ENCODE results near the gene SNAPC2.

Gene SNAPC2

DNA sequence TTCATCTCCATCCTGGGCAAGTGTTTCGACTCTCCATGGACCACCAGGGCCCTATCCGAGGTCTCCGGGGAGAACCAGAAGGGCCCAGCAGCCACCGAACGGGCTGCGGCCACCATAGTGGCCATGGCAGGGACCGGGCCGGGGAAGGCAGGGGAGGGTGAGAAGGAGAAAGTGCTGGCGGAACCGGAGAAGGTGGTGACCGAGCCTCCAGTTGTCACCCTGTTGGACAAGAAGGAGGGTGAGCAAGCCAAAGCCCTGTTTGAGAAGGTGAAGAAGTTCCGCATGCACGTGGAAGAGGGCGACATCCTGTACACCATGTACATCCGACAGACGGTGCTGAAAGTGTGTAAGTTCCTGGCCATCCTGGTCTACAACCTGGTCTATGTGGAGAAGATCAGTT lies 21.2 kb upstream of the SNAPC2 start:
- no peaks in the 10 kb centered on the region for H3K9me3 ChIP-seq (replicated peaks; ENCODE audit: insufficient read depth, low read length)
- H3K27ac ChIP-seq (ENCODE audit: low read length): no peak overlapping the region
- H3K27me3 ChIP-seq (replicated peaks; ENCODE audit: insufficient read depth, low read length): peaks cover 41% of the 10 kb centered on the region
- H3K9ac ChIP-seq (ENCODE audit: low read length): no peak overlapping the region
- no peaks in the 10 kb centered on the region for H3F3A ChIP-seq (ENCODE audit: insufficient read depth, low read length)
- peaks cover 5% of the 10 kb centered on the region; the same call in 1 of the 2 replicates for H3K4me1 ChIP-seq (ENCODE audit: low read length)
- H3K4me2 ChIP-seq (ENCODE audit: low read depth, low read length): no peak overlapping the region
- H3K9me2 ChIP-seq (replicated peaks; ENCODE audit: insufficient read depth, low read length): no peaks in the 10 kb centered on the region
- H3K79me2 ChIP-seq (ENCODE audit: low read length): peaks cover 6% of the 10 kb centered on the region
- H2AFZ ChIP-seq (ENCODE audit: low read length): no peak overlapping the region
- H4K20me1 ChIP-seq (ENCODE audit: insufficient read depth, low read length): no peaks in the 10 kb centered on the region
- no peak for DNase-seq
- TF ChIP-seq, protein P1, sequence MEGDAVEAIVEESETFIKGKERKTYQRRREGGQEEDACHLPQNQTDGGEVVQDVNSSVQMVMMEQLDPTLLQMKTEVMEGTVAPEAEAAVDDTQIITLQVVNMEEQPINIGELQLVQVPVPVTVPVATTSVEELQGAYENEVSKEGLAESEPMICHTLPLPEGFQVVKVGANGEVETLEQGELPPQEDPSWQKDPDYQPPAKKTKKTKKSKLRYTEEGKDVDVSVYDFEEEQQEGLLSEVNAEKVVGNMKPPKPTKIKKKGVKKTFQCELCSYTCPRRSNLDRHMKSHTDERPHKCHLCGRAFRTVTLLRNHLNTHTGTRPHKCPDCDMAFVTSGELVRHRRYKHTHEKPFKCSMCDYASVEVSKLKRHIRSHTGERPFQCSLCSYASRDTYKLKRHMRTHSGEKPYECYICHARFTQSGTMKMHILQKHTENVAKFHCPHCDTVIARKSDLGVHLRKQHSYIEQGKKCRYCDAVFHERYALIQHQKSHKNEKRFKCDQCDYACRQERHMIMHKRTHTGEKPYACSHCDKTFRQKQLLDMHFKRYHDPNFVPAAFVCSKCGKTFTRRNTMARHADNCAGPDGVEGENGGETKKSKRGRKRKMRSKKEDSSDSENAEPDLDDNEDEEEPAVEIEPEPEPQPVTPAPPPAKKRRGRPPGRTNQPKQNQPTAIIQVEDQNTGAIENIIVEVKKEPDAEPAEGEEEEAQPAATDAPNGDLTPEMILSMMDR (IDR thresholded peaks at IDR 0.05; ENCODE audit: low read length): no peak
- TF ChIP-seq EZH2phosphoT487 (IDR thresholded peaks at IDR 0.05; ENCODE audit: low read length) (no peak), EZH2 (optimal IDR thresholded peaks at IDR 0.05; ENCODE audit: low read depth, low read length) (no peak)
- no peaks in the 10 kb centered on the region for H3K36me3 ChIP-seq (replicated peaks; ENCODE audit: insufficient read depth, low read length)
- H3K4me3 ChIP-seq (ENCODE audit: low read length): no peak overlapping the region

DNA sequence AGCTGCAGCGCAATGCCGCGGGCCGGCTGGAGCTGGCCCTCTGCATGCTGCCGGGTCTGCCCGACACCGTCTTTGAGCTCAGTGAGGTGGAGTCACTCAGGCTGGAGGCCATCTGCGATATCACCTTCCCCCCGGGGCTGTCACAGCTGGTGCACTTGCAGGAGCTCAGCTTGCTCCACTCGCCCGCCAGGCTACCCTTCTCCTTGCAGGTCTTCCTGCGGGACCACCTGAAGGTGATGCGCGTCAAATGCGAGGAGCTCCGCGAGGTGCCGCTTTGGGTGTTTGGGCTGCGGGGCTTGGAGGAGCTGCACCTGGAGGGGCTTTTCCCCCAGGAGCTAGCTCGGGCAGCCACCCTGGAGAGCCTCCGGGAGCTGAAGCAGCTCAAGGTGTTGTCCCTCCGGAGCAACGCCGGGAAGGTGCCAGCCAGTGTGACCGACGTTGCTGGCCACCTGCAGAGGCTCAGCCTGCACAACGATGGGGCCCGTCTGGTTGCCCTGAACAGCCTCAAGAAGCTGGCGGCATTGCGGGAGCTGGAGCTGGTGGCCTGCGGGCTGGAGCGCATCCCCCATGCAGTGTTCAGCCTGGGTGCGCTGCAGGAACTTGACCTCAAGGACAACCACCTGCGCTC lies 20.3 kb upstream of the SNAPC2 start:
- Histone ChIP-seq H3K4me3 (ENCODE audit: low read length) (no peak overlapping the region), H3K4me2 (ENCODE audit: low read depth, low read length) (no peak overlapping the region), H3K4me1 (ENCODE audit: low read length) (peaks cover 8% of the 10 kb centered on the region; the same call in 1 of the 2 replicates), H3K36me3 (replicated peaks; ENCODE audit: insufficient read depth, low read length) (no peaks in the 10 kb centered on the region), H3K79me2 (ENCODE audit: low read length) (peaks cover 14% of the 10 kb centered on the region), H3K27me3 (replicated peaks; ENCODE audit: insufficient read depth, low read length) (peaks cover 32% of the 10 kb centered on the region), H4K20me1 (ENCODE audit: insufficient read depth, low read length) (peaks cover 6% of the 10 kb centered on the region; the same call in 1 of the 2 replicates), H3K9ac (ENCODE audit: low read length) (no peak overlapping the region), H3K27ac (ENCODE audit: low read length) (no peak overlapping the region), H3K9me3 (replicated peaks; ENCODE audit: insufficient read depth, low read length) (no peaks in the 10 kb centered on the region), H3F3A (ENCODE audit: insufficient read depth, low read length) (no peaks in the 10 kb centered on the region), H3K9me2 (replicated peaks; ENCODE audit: insufficient read depth, low read length) (no peaks in the 10 kb centered on the region), H2AFZ (ENCODE audit: low read length) (no peak overlapping the region)
- DNase-seq: no peak
- TF ChIP-seq, protein P1 (IDR thresholded peaks at IDR 0.05; ENCODE audit: low read length): no peak
- no peak for TF ChIP-seq EZH2 (optimal IDR thresholded peaks at IDR 0.05; ENCODE audit: low read depth, low read length)
- TF ChIP-seq EZH2phosphoT487 (IDR thresholded peaks at IDR 0.05; ENCODE audit: low read length): no peak

DNA sequence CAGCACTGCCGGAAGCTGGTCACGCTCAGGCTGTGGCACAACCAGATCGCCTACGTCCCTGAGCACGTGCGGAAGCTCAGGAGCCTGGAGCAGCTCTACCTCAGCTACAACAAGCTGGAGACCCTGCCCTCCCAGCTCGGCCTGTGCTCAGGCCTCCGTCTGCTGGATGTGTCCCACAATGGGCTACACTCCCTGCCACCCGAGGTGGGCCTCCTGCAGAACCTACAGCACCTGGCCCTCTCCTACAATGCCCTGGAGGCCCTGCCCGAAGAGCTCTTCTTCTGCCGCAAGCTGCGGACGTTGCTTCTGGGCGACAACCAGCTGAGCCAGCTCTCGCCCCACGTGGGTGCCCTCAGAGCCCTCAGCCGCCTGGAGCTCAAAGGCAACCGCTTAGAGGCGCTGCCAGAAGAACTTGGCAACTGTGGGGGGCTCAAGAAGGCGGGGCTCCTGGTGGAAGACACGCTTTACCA lies 19.7 kb upstream of the SNAPC2 start:
- Histone ChIP-seq H3K79me2 (ENCODE audit: low read length) (peaks cover 20% of the 10 kb centered on the region), H4K20me1 (ENCODE audit: insufficient read depth, low read length) (peaks cover 11% of the 10 kb centered on the region; the same call in 1 of the 2 replicates), H3K27ac (ENCODE audit: low read length) (no peak overlapping the region), H3K9ac (ENCODE audit: low read length) (no peak overlapping the region), H3F3A (ENCODE audit: insufficient read depth, low read length) (no peaks in the 10 kb centered on the region), H3K4me3 (ENCODE audit: low read length) (no peak overlapping the region), H3K4me2 (ENCODE audit: low read depth, low read length) (no peak overlapping the region), H2AFZ (ENCODE audit: low read length) (no peak overlapping the region), H3K9me3 (replicated peaks; ENCODE audit: insufficient read depth, low read length) (no peaks in the 10 kb centered on the region), H3K27me3 (replicated peaks; ENCODE audit: insufficient read depth, low read length) (peaks cover 31% of the 10 kb centered on the region), H3K9me2 (replicated peaks; ENCODE audit: insufficient read depth, low read length) (no peaks in the 10 kb centered on the region), H3K4me1 (ENCODE audit: low read length) (peaks cover 14% of the 10 kb centered on the region; the same call in 1 of the 2 replicates), H3K36me3 (replicated peaks; ENCODE audit: insufficient read depth, low read length) (no peaks in the 10 kb centered on the region)
- DNase-seq: no peak
- TF ChIP-seq EZH2 (optimal IDR thresholded peaks at IDR 0.05; ENCODE audit: low read depth, low read length): no peak
- TF ChIP-seq, protein P1 (IDR thresholded peaks at IDR 0.05; ENCODE audit: low read length): no peak
- no peak for TF ChIP-seq EZH2phosphoT487 (IDR thresholded peaks at IDR 0.05; ENCODE audit: low read length)
